HepG2 (cell line): ENCODE data around the gene MRPL9. TPM values are rescaled to one million over a fixed set of nuclear protein-coding genes. Genes with fewer than 3 reads are reported as not detected.

Source experiments
- CEBPZ ChIP-seq: IDR thresholded peaks from 2 replicates; pipeline ENCODE4 v1.6.1; 2012; ENCODE audit warnings: low read length, improper control_type of control experiment
- CENPT ChIP-seq: sonication (generic); formaldehyde crosslinking; IDR thresholded peaks from 2 replicates; pipeline ENCODE4 v1.8.0; 2022; ENCODE audit warnings: low read depth, mild to moderate bottlenecking, moderate library complexity, missing genetic modification reagents
- CREM ChIP-seq, 2 experiments: sonication (generic) in 1 of 2; formaldehyde crosslinking in 1 of 2; IDR thresholded peaks; 2 replicates each; pipeline versions ENCODE4 v1.4.0 to v1.6.1; 2016 to 2020; ENCODE audit warnings: antibody characterized with exemption in 1 of 2, mild to moderate bottlenecking in 1 of 2, missing genetic modification reagents in 1 of 2
- DNMT1 ChIP-seq: sonication (generic); formaldehyde crosslinking; IDR thresholded peaks from 2 replicates; pipeline ENCODE4 v1.5.1; 2020; ENCODE audit warnings: mild to moderate bottlenecking, missing genetic modification reagents
- FLYWCH1 ChIP-seq: sonication (generic); formaldehyde crosslinking; IDR thresholded peaks from 2 replicates; pipeline ENCODE4 v1.8.1; 2023; ENCODE audit warnings: mild to moderate bottlenecking, missing genetic modification reagents
- GABPB1 ChIP-seq: IDR thresholded peaks from 2 replicates; pipeline ENCODE4 v1.6.1; 2016; ENCODE audit warnings: mild to moderate bottlenecking, missing genetic modification reagents, moderate library complexity, missing compliant biosample characterization
- GTF2F1 ChIP-seq: fragments of 150-350 bp; IDR thresholded peaks from 2 replicates; pipeline ENCODE4 v1.6.1; 2014; ENCODE audit warnings: low read length
- MLLT10 ChIP-seq: sonication (generic); formaldehyde crosslinking; IDR thresholded peaks from 2 replicates; pipeline ENCODE4 v1.4.0; 2020; ENCODE audit warnings: missing genetic modification reagents
- NR2C2 ChIP-seq: sonication (generic); formaldehyde crosslinking; IDR thresholded peaks from 2 replicates; pipeline ENCODE4 v1.4.0; 2020; ENCODE audit warnings: missing genetic modification reagents, mild to moderate bottlenecking, moderate library complexity, borderline replicate concordance
- SRF ChIP-seq: IDR thresholded peaks from 2 replicates; pipeline ENCODE4 v1.6.1; 2011; ENCODE audit warnings: mild to moderate bottlenecking, low read depth, low read length, moderate library complexity
- ZBTB4 ChIP-seq: sonication (generic); formaldehyde crosslinking; IDR thresholded peaks from 2 replicates; pipeline ENCODE4 v1.4.0; 2020; ENCODE audit warnings: missing genetic modification reagents, mild to moderate bottlenecking, borderline replicate concordance
- ZFP37 ChIP-seq: sonication (generic); formaldehyde crosslinking; IDR thresholded peaks from 2 replicates; pipeline ENCODE4 v1.4.0; 2020; ENCODE audit warnings: missing genetic modification reagents, borderline replicate concordance
- ZNF264 ChIP-seq: sonication (generic); formaldehyde crosslinking; IDR thresholded peaks from 2 replicates; pipeline ENCODE4 v1.4.0; 2020; ENCODE audit warnings: missing genetic modification reagents
- ZNF33A ChIP-seq: sonication (generic); formaldehyde crosslinking; IDR thresholded peaks from 2 replicates; pipeline ENCODE4 v1.5.1; 2020; ENCODE audit warnings: missing genetic modification reagents, mild to moderate bottlenecking, moderate library complexity, borderline replicate concordance
- ZNF576 ChIP-seq: sonication (generic); formaldehyde crosslinking; IDR thresholded peaks from 2 replicates; pipeline ENCODE4 v1.4.0; 2020; ENCODE audit warnings: mild to moderate bottlenecking, missing genetic modification reagents
- ZNF619 ChIP-seq: sonication (generic); formaldehyde crosslinking; IDR thresholded peaks from 2 replicates; pipeline ENCODE4 v1.4.0; 2020; ENCODE audit warnings: mild to moderate bottlenecking, missing genetic modification reagents
- ZNF674 ChIP-seq: sonication (generic); formaldehyde crosslinking; IDR thresholded peaks from 2 replicates; pipeline ENCODE4 v1.5.0; 2020; ENCODE audit warnings: low read depth, mild to moderate bottlenecking, missing genetic modification reagents
- polyA plus RNA-seq, 8 experiments: library from polyadenylated mRNA; depleted of rRNA in 3 of 8; stranded (reverse) in 7 of 8; unstranded in 1 of 8; fragments of >200 nt; fragmentation: Illumina TruSeq in 4 of 8; extraction: Trizol in 4 of 8; gene quantifications; 2 replicates each; pipeline versions ENCODE4 v1.2.1 to v1.2.3, GENCODE V29; 2011 to 2016; ENCODE audit warnings: low read depth in 4 of 8, missing spikeins in 1 of 8, mixed read lengths in 1 of 8; ENCODE audit not compliant: insufficient read depth in 1 of 8
- total RNA-seq, 5 experiments: library from RNA; depleted of rRNA; stranded (reverse); fragments of >200 nt; fragmentation: Illumina TruSeq; extraction: Trizol; gene quantifications; 2 replicates each; pipeline ENCODE4 v1.2.3, GENCODE V29; 2016; ENCODE audit warnings: low read depth in 1 of 5

MRPL9 gene
- total and polyA plus RNA-seq, 2 of the 13 experiments (the other 11 are each of a cell fraction or from before 2014, with no cell fraction given), result 72.1 to 107 TPM

- TF ChIP-seq FLYWCH1 (CRISPR knock-in tag) (no peak), GTF2F1 (peak; percentile 62; the same call in 1 of the 2 replicates), NR2C2 (CRISPR knock-in tag) (peak; percentile 69; the same call in 1 of the 2 replicates), ZBTB4 (CRISPR knock-in tag) (no peak), CREM (IDR thresholded peaks at IDR 0.05) (peak; percentile 49; the same call in 1 of the 2 replicates), CREM (CRISPR knock-in tag; IDR thresholded peaks at IDR 0.05) (no peak), DNMT1 (CRISPR knock-in tag) (0 out of 2 replicates have a peak, but pooled peaks have one; percentile 77), GABPB1 (CRISPR knock-in tag) (peak; percentile 89), SRF (peak; percentile 55; the same call in 1 of the 2 replicates), ZNF619 (no peak), ZNF264 (no peak), ZNF674 (no peak), ZNF33A (CRISPR knock-in tag) (no peak), ZNF576 (no peak), CENPT (no peak), MLLT10 (CRISPR knock-in tag) (no peak), ZFP37 (CRISPR knock-in tag) (no peak), CEBPZ (no peak)
Measured at GRCh38 chr1:151762941-151763921, at the start of gene MRPL9 (continued).
